GM23248 (cell line): ENCODE results near the gene GBE1. TPM values are rescaled to one million over a fixed set of nuclear protein-coding genes. Genes with fewer than 3 reads are reported as not detected.

Experiments used
- DNase-seq: peaks from one replicate; pipeline ENCODE4 v3.0.0-alpha.2; 2015
- H2AFZ ChIP-seq: fragments of 200-600 bp; sonication (generic); 2 replicates; pipeline ENCODE4 v1.6.1; 2016; ENCODE audit warnings: antibody characterized with exemption
- H3F3A ChIP-seq: fragments of 200-600 bp; sonication (generic); 2 replicates; pipeline ENCODE4 v1.6.1; 2016; ENCODE audit warnings: mild to moderate bottlenecking, antibody characterized with exemption, mixed run types; ENCODE audit not compliant: insufficient read depth
- H3K27ac ChIP-seq: fragments of 200-600 bp; sonication (generic); 2 replicates; pipeline ENCODE4 v1.5.1; 2016; ENCODE audit warnings: mild to moderate bottlenecking
- H3K27me3 ChIP-seq: fragments of 200-600 bp; sonication (generic); replicated peaks from 2 replicates; pipeline ENCODE4 v1.6.1; 2016; ENCODE audit warnings: mild to moderate bottlenecking; ENCODE audit not compliant: insufficient read depth
- H3K36me3 ChIP-seq: fragments of 200-600 bp; sonication (generic); 2 replicates; pipeline ENCODE4 v1.6.1; 2016; ENCODE audit warnings: low read depth, mild to moderate bottlenecking
- H3K4me1 ChIP-seq: fragments of 200-600 bp; sonication (generic); 2 replicates; pipeline ENCODE4 v1.6.1; 2016; ENCODE audit warnings: mild to moderate bottlenecking; ENCODE audit not compliant: insufficient read depth
- H3K4me2 ChIP-seq: fragments of 200-600 bp; sonication (generic); one replicate; pipeline ENCODE4 v1.6.1; 2016; ENCODE audit warnings: mild to moderate bottlenecking; ENCODE audit not compliant: unreplicated experiment
- H3K4me3 ChIP-seq: fragments of 200-600 bp; sonication (generic); 2 replicates; pipeline ENCODE4 v1.5.1; 2016; ENCODE audit warnings: mild to moderate bottlenecking
- H3K79me2 ChIP-seq: fragments of 200-600 bp; sonication (generic); 2 replicates; pipeline ENCODE4 v1.6.1; 2016; ENCODE audit warnings: mild to moderate bottlenecking; ENCODE audit not compliant: insufficient read depth
- H3K9ac ChIP-seq: fragments of 200-600 bp; sonication (generic); 2 replicates; pipeline ENCODE4 v1.6.1; 2016; ENCODE audit warnings: mild to moderate bottlenecking
- H3K9me2 ChIP-seq: fragments of 200-600 bp; sonication (generic); 2 replicates; pipeline ENCODE4 v1.6.1; 2016; ENCODE audit warnings: mixed run types, mild to moderate bottlenecking, moderate library complexity; ENCODE audit not compliant: insufficient read depth
- H3K9me3 ChIP-seq: fragments of 200-600 bp; sonication (generic); one replicate; pipeline ENCODE4 v1.6.1; 2017; ENCODE audit warnings: low read depth
- H4K20me1 ChIP-seq: fragments of 200-600 bp; sonication (generic); 2 replicates; pipeline ENCODE4 v1.6.0; 2016; ENCODE audit not compliant: insufficient read depth
- EZH2 ChIP-seq: fragments of 200-600 bp; sonication (generic); IDR thresholded peaks from 2 replicates; pipeline ENCODE4 v1.6.1; 2018; ENCODE audit warnings: antibody characterized with exemption, mild to moderate bottlenecking; ENCODE audit not compliant: insufficient read depth, poor library complexity, severe bottlenecking
- EZH2phosphoT487 ChIP-seq: fragments of 200-600 bp; sonication (generic); IDR thresholded peaks from 2 replicates; pipeline ENCODE4 v1.6.1; 2018; ENCODE audit warnings: antibody characterized with exemption, moderate library complexity, mild to moderate bottlenecking, low read depth; ENCODE audit not compliant: insufficient read depth
- WGBS, 2 experiments: methylation state at CpG; one replicate each; pipeline ENCODE4 v1.1.6; 2015 to 2017; ENCODE audit warnings: low lambda C conversion rate in 2 of 2, low coverage in 1 of 2; ENCODE audit errors: missing lambda C conversion rate in 2 of 2; 5-methylcytosine and 5-hydroxymethylcytosine counted together
- in situ Hi-C: fragments of 300-500 bp; cut with MboI; formaldehyde crosslinking; loops from 2 replicates; pipeline ENCODE4 v1.15.0; 2020
- polyA plus RNA-seq: library from polyadenylated mRNA; unstranded; fragments of >200 nt; fragmentation: Nextera tagmentation; extraction: Ambion mirVana; gene quantifications from 2 replicates; pipeline ENCODE4 v1.2.1, GENCODE V29; 2016
- total RNA-seq: library from RNA; depleted of rRNA; stranded (reverse); fragments of >200 nt; shearing (Covaris generic); gene quantifications from 2 replicates; pipeline ENCODE4 v1.2.3, GENCODE V29; 2014

GBE1 gene
- total and polyA plus RNA-seq, 2 experiments from 2014 or later = 130 to 166 TPM

DNA sequence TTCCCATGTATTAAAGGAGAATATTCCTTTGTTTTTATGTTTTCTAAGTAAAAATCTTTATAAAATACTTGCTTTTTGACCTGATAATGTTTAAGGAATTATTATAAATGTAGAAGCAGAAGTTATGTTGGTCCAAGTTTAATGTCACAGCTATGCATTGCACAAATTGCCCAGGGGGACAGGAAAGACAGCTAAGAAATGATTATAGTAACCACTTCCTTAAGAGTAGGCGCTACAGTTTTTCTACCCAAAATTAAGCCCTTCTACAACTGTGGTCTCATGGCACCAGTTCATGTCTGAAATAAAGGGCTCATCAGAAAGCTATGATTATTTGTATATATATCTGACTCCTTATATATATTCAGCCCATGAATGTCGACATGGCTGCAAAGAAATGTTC lies 176.4 kb downstream of the GBE1 start:
- TF ChIP-seq EZH2 = no peak
- no peak for TF ChIP-seq EZH2phosphoT487
- Histone ChIP-seq H3K79me2 (0 out of 2 replicates have a peak, but pooled peaks cover 5% of the 10 kb centered on the region), H3K9me2 (no peaks in the 10 kb centered on the region), H2AFZ (no peak overlapping the region), H3K27ac (no peak overlapping the region), H3K4me1 (no peaks in the 10 kb centered on the region), H3K36me3 (peaks cover 23% of the 10 kb centered on the region), H3K4me3 (no peak overlapping the region), H3K4me2 (no peak overlapping the region), H3K9ac (no peak overlapping the region), H3K9me3 (no peaks in the 10 kb centered on the region), H3F3A (peaks cover 14% of the 10 kb centered on the region; the same call in 1 of the 2 replicates), H4K20me1 (no peaks in the 10 kb centered on the region), H3K27me3 (no peaks in the 10 kb centered on the region)
- 97 to 100% methylated on average over 2 of the region's 2 CpGs for WGBS, 2 experiments
- no peak for DNase-seq
- in situ Hi-C loops = no loop called here

DNA sequence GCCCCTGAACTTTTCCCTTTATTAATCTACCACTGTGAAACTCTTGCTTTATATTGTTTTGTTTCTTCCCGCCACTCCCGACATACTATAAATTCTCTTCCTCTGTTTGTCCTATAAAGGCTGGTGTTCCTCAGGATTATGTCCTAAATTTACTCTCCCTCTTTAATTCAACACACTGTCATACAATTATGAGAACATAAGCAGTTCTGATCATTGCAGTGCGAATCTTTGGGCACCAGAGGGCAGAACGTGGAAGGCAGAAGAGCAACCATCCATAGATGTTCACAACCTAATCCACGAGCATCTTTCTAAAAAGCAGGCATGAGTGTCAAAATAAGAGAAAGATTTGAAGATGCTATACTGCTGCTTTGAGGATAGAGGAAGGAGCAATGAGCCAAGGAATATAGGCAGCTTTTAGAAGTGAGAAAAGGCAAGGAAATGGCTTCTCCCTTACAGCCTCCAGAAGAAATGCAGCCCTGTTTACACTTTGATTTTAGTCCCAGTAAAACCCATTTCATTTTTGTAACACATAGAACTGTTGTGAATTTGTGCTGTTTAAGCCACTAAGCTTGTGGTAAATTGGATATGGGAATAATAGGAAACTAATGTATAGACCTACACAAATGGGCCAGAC lies 179.4 kb downstream of the GBE1 start:
- Histone ChIP-seq H3K27ac (no peak overlapping the region), H4K20me1 (no peaks in the 10 kb centered on the region), H3K36me3 (peaks cover 29% of the 10 kb centered on the region), H3K9me3 (no peaks in the 10 kb centered on the region), H3K4me1 (no peaks in the 10 kb centered on the region), H3K4me2 (no peak overlapping the region), H3K9ac (no peak overlapping the region), H3K9me2 (no peaks in the 10 kb centered on the region), H3K27me3 (no peaks in the 10 kb centered on the region), H2AFZ (peak overlapping the region; percentile 26; the same call in 1 of the 2 replicates), H3K4me3 (no peak overlapping the region), H3F3A (peaks cover 14% of the 10 kb centered on the region; the same call in 1 of the 2 replicates), H3K79me2 (no peaks in the 10 kb centered on the region)
- peak; percentile 67 for DNase-seq
- in situ Hi-C loops = no loop called here
- 54 to 55% methylated on average over 5 of the region's 5 CpGs for WGBS, 2 experiments
- TF ChIP-seq EZH2phosphoT487 (no peak), EZH2 (no peak)

DNA sequence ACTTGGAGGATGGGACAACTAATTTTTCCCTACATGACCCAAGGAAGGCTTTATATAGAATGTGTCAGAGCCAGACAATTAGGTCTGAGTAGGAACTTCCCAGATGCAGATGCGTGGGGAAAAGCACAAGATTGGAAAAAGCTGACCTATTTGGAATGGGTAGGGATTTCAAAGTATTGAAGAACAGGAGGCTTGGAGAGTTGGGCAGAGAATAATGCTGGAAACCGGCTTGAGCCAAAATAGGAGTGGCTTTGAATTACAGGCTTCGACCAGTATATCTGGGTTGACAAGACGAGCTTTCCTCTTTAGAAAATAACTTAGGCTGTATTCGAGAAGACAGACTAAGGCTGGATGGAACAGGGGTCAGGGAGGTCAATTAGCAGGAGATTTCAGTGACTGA lies 181.1 kb downstream of the GBE1 start:
- WGBS, 2 experiments = 46 to 51% methylated on average over 5 of the region's 5 CpGs
- H3K79me2 ChIP-seq = no peaks in the 10 kb centered on the region
- H3F3A ChIP-seq = 0 out of 2 replicates have a peak, but pooled peaks cover 8% of the 10 kb centered on the region
- TF ChIP-seq EZH2 (no peak), EZH2phosphoT487 (no peak)
- peaks cover 32% of the 10 kb centered on the region for H3K36me3 ChIP-seq
- no peaks in the 10 kb centered on the region for H3K9me3 ChIP-seq
- in situ Hi-C loops = no loop called here
- H3K4me1 ChIP-seq = no peaks in the 10 kb centered on the region
- no peak overlapping the region for H2AFZ ChIP-seq
- no peak overlapping the region for H3K27ac ChIP-seq
- H4K20me1 ChIP-seq = no peaks in the 10 kb centered on the region
- H3K27me3 ChIP-seq = no peaks in the 10 kb centered on the region
- H3K4me2 ChIP-seq = no peak overlapping the region
- DNase-seq = no peak
- no peaks in the 10 kb centered on the region for H3K9me2 ChIP-seq
- H3K9ac ChIP-seq = no peak overlapping the region
- no peak overlapping the region for H3K4me3 ChIP-seq

DNA sequence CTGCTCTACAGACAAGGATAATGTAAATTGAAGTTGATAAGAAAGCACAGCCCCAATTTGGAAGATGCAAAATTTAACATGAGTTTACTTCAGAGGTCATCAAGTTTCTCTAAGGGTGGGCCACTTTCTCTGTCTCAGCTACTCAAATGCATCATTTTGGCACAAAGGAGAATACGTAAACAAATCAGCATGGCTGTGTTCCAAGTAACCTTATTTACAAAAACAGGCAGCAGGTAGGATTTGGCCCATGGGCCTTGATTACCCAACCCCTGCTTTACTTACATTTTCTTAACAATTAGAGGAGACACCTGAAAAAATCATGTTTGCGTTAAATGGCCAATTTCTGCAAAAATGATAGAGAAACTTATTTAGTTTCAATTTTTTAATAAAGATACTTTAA lies 181.7 kb downstream of the GBE1 start:
- H3K9me3 ChIP-seq = no peaks in the 10 kb centered on the region
- peaks cover 32% of the 10 kb centered on the region for H3K36me3 ChIP-seq
- no peak for TF ChIP-seq EZH2
- TF ChIP-seq EZH2phosphoT487 = no peak
- H3K9me2 ChIP-seq = no peaks in the 10 kb centered on the region
- no peak overlapping the region for H3K27ac ChIP-seq
- H3K4me1 ChIP-seq = no peaks in the 10 kb centered on the region
- H3K79me2 ChIP-seq = no peaks in the 10 kb centered on the region
- no peak overlapping the region for H3K9ac ChIP-seq
- in situ Hi-C loops = no loop called here
- no peaks in the 10 kb centered on the region for H3K27me3 ChIP-seq
- 93 to 98% methylated on average over 2 of the region's 2 CpGs for WGBS, 2 experiments
- H2AFZ ChIP-seq = no peak overlapping the region
- H4K20me1 ChIP-seq = no peaks in the 10 kb centered on the region
- no peak for DNase-seq
- H3F3A ChIP-seq = 0 out of 2 replicates have a peak, but pooled peaks cover 8% of the 10 kb centered on the region
- no peak overlapping the region for H3K4me3 ChIP-seq
- no peak overlapping the region for H3K4me2 ChIP-seq
